ENCODE measurements around the gene MICALL1.

- TF ChIP-seq CTCF (IDR thresholded peaks at IDR 0.05; ENCODE audit: low read length) (no peak), EZH2 (IDR thresholded peaks at IDR 0.05; ENCODE audit: borderline replicate concordance, low read length) (no peak)
These were observed 85.8 kb downstream of the MICALL1 start for GRCh38 chr22:37991731-37992442.
